NOMO-1 (cell line): Measurements from ENCODE around the gene UQCC2.

ENCODE experiments used
- DNase-seq, 2 experiments: peaks; one replicate each; lab custom pipeline; 2025; ENCODE audit not compliant: unreplicated experiment in 2 of 2; lab: John Stamatoyannopoulos, UW

The UQCC2 gene

GRCh38 chr6:33693186-33694105 lies 18.1 kb downstream of the UQCC2 start:
- no peak for DNase-seq

- DNase-seq = no peak
Measured at GRCh38 chr6:33692760-33693158, 18.7 kb downstream of the UQCC2 start.

GRCh38 chr6:33692078-33692759 lies 19.3 kb downstream of the UQCC2 start:
- no peak for DNase-seq

GRCh38 chr6:33691456-33692077 lies 19.9 kb downstream of the UQCC2 start:
- DNase-seq = no peak

GRCh38 chr6:33690766-33691165 lies 20.7 kb downstream of the UQCC2 start:
- no peak for DNase-seq

GRCh38 chr6:33689879-33690278 lies 21.6 kb downstream of the UQCC2 start:
- DNase-seq = no peak

GRCh38 chr6:33689148-33689494 lies 22.4 kb downstream of the UQCC2 start:
- DNase-seq = no peak

GRCh38 chr6:33688451-33689147 lies 22.9 kb downstream of the UQCC2 start:
- DNase-seq = no peak

GRCh38 chr6:33688006-33688405 lies 23.5 kb downstream of the UQCC2 start:
- no peak for DNase-seq

GRCh38 chr6:33686981-33687975 lies 24.2 kb downstream of the UQCC2 start:
- no peak for DNase-seq

- DNase-seq = no peak
Measured at GRCh38 chr6:33686225-33686924, 25.1 kb downstream of the UQCC2 start.

- DNase-seq = no peak
Measured at GRCh38 chr6:33685411-33686224, 25.9 kb downstream of the UQCC2 start.

- no peak for DNase-seq
Measured at GRCh38 chr6:33684983-33685382, 26.5 kb downstream of the UQCC2 start.

- DNase-seq = no peak
Measured at GRCh38 chr6:33684428-33684896, 27.0 kb downstream of the UQCC2 start.

- no peak for DNase-seq
Measured at GRCh38 chr6:33683576-33684427, 27.7 kb downstream of the UQCC2 start.

- DNase-seq = no peak
Measured at GRCh38 chr6:33683051-33683571, 28.4 kb downstream of the UQCC2 start.

GRCh38 chr6:33682341-33682740 lies 29.2 kb downstream of the UQCC2 start:
- DNase-seq = no peak
